B cell (primary cell): ENCODE results near the gene NPAS3.

Experiments used
- CTCF ChIP-seq: fragments of 200-600 bp; IDR thresholded peaks from one replicate; pipeline ENCODE4 v1.8.0; 2022; ENCODE audit warnings: antibody characterized with exemption, mild to moderate bottlenecking
- EZH2 ChIP-seq: IDR thresholded peaks from 2 replicates; pipeline ENCODE4 v1.6.1; 2012; ENCODE audit warnings: borderline replicate concordance, low read depth, mild to moderate bottlenecking, moderate library complexity, low read length; ENCODE audit not compliant: insufficient read depth, poor library complexity, severe bottlenecking

DNA sequence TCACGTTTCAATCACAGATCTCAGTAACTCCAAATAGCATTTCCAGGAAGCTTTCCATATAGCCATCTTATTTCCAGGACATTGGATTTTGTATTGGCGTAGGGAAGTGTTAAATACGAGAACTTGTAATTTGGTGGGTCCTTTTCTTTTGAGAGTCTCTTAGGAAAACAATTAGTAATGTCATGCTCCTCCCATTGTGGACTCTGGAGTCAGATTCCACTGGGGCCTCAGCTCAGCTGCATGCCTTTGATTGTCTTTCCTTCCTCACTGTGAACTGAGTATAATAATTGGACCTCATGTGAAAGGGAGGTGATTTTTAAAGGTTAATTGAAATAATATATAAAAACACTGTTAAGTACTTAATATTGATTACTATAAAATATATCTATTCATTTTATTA lies 462.6 kb downstream of the NPAS3 start:
- no peak for TF ChIP-seq CTCF
- no peak for TF ChIP-seq EZH2
